AG04450 (cell line): ENCODE measurements around the gene TWNK. TPM values are rescaled to one million over a fixed set of nuclear protein-coding genes. Genes with fewer than 3 reads are reported as not detected.

Source experiments
- CTCF ChIA-PET: fragments of 300-600, 350-600 bp; formaldehyde crosslinking; extraction: SDS; loops from one replicate; lab custom pipeline; 2022; ENCODE audit warnings: antibody characterized with exemption, inconsistent platforms; lab: Charles Lee
- POLR2A ChIA-PET: fragments of 350-600 bp; formaldehyde crosslinking; extraction: SDS; loops from one replicate; lab custom pipeline; 2021; ENCODE audit warnings: antibody characterized with exemption, inconsistent platforms; lab: Yijun Ruan, JAX
- DNase-seq: peaks from one replicate; pipeline ENCODE4 v3.0.0-alpha.2; 2011; ENCODE audit warnings: low read depth, low spot score
- H3K27ac ChIP-seq: one replicate; pipeline ENCODE4 v1.5.1; 2012; ENCODE audit warnings: low read depth, low read length, control low read depth
- H3K27me3 ChIP-seq: one replicate; pipeline ENCODE4 v1.6.0; 2012; ENCODE audit warnings: low read length; ENCODE audit not compliant: control insufficient read depth, insufficient read depth
- H3K4me3 ChIP-seq: 2 replicates; pipeline ENCODE4 v1.5.1; 2011; ENCODE audit warnings: mild to moderate bottlenecking, low read depth, low read length, control low read depth
- H3K9me3 ChIP-seq: 2 replicates; pipeline ENCODE4 v1.5.1; 2012; ENCODE audit warnings: low read length; ENCODE audit not compliant: control insufficient read depth, insufficient read depth
- polyA minus RNA-seq: library from RNA; depleted of rRNA, polyadenylated mRNA; stranded (reverse); fragments of >200 nt; gene quantifications from 2 replicates; pipeline ENCODE4 v1.2.3, GENCODE V29; 2011; rRNA and poly(A)+ RNA removed
- polyA plus RNA-seq: library from polyadenylated mRNA; depleted of rRNA; stranded (reverse); fragments of >200 nt; gene quantifications from 2 replicates; pipeline ENCODE4 v1.2.3, GENCODE V29; 2011; rRNA removed
- TF ChIP-seq, protein P1 (sequence below): IDR thresholded peaks from 2 replicates; pipeline ENCODE4 v1.5.1; 2011; ENCODE audit warnings: low read depth, low read length, control low read depth, inconsistent platforms

Gene TWNK
- polyA plus RNA-seq (4.3 and 6.9 TPM in 2 replicates), polyA minus RNA-seq (5.5 and 7.8 TPM in 2 replicates)

DNA sequence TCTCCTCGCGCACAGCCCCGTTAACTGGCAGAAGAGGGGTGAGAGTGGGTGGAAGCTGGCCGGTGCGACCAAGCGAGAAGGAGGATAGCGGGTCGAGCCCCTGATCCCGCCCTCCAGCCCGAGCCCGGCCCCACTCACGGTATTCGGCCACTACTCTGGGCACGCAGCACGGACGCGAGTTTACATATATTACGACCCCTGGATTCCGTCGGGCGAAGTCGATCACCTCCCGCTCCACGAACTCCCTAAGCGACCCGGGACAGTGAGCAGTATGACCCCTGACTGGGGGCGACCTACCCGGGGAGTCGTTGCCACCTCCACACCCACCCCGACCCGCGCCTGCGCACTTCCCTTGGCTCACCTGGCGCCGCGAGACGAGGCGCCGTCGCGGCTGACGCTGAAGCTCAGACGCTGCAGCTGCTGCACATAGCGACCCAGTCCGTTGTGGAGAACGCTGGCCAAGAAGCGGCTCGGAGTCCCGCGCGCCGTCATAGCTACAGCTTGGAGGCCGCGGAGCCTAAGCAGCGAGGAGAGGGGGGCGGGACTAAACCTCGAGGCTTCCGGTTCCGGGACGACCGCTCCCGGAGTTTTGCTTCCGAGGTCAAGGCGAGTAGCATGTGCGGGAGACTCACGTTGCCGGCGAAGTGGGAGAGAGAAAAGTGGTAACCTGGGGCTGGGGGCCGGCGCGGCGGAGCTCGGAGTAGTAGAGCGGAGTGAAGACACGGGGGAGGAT lies at the start of gene TWNK, which contains the start of gene MRPL43:
Gene TWNK, plus strand, starts transcription at position 592 of the 733 bp plus-strand sequence. CDS start 668 bp downstream, outside the sequence.
Gene MRPL43, minus strand, starts transcription at position 546 of the 733 bp plus-strand sequence. Its CDS starts 54 bp downstream, at position 492.
- ChIA-PET CTCF (interaction anchor here (1.1 to 5.7 kb wide), 4 partner anchors 10 to 33 kb away, joined by 5 to 24 read pairs (median 7); partner anchors contain the start of gene SEMA4G), POLR2A (no interaction called here)
- no peak for DNase-seq
- H3K27ac ChIP-seq: peak within 1 kb of the TSS; percentile 39
- no peaks in the 10 kb centered on the region; the same call in 1 of the 2 replicates for H3K9me3 ChIP-seq
- TF ChIP-seq, protein P1, sequence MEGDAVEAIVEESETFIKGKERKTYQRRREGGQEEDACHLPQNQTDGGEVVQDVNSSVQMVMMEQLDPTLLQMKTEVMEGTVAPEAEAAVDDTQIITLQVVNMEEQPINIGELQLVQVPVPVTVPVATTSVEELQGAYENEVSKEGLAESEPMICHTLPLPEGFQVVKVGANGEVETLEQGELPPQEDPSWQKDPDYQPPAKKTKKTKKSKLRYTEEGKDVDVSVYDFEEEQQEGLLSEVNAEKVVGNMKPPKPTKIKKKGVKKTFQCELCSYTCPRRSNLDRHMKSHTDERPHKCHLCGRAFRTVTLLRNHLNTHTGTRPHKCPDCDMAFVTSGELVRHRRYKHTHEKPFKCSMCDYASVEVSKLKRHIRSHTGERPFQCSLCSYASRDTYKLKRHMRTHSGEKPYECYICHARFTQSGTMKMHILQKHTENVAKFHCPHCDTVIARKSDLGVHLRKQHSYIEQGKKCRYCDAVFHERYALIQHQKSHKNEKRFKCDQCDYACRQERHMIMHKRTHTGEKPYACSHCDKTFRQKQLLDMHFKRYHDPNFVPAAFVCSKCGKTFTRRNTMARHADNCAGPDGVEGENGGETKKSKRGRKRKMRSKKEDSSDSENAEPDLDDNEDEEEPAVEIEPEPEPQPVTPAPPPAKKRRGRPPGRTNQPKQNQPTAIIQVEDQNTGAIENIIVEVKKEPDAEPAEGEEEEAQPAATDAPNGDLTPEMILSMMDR: no peak
- no peaks in the 10 kb centered on the region for H3K27me3 ChIP-seq
- peak within 1 kb of the TSS; percentile 97 for H3K4me3 ChIP-seq

DNA sequence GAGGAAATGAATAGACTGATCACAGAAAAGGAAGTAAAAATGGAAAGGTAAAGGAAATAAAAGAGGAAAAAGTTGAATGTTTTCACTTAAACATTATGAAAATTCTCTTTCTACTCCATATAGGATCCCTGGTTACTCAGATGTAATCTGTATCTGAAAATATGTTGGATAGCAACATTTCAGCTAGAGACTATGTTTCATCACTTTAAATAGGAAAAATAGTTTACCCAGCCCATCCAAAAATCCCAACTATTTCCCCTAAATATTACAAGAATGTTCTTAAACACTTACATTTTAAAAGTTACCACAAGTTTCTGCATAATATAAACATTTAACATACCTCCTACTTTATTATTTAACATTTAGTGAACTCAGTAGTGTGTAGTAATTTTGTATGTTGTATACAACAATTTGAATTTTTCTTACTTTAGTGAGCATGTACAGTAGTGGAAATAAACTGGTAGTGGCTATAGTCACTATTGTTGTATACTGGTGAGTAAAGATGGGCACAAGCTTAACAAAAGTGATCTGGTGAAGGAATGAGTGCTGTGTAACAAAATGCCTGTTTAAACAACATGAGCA lies 47.5 kb upstream of the TWNK start:
- POLR2A ChIA-PET: interaction anchor here (0.7 to 1.3 kb wide), 2 partner anchors 26 to 99 kb away, joined by 3 read pairs; no protein-coding TSS in a partner anchor
- DNase-seq: peak; percentile 16

DNA sequence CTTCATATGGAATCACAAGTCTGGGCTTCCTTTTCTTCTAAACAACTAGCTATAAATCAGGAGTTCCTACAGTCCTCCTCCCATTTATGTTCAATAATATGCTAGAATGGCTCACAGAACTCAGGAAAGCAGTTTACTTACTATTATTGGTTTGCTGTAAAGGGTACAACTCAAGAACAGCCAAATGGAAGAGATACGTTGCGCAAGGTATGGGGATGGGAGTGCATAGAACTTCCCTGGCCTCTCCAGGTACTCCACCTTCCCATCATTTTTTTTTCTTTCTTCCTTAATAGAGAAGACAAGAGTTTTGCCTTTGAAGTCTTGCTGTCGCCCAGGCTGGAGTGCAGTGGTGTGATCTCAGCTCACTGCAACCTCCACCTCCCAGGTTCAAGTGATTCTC lies 45.1 kb upstream of the TWNK start:
- TF ChIP-seq, protein P1: no peak
- Histone ChIP-seq H3K27me3 (no peaks in the 10 kb centered on the region), H3K27ac (no peak overlapping the region), H3K4me3 (no peak overlapping the region), H3K9me3 (no peaks in the 10 kb centered on the region)
- ChIA-PET CTCF (interaction anchor here (0.9 to 1.2 kb wide), 2 partner anchors 11 to 108 kb away, joined by 3 read pairs; no protein-coding TSS in a partner anchor), POLR2A (no interaction called here)
- no peak for DNase-seq

More for the DNA sequence above, 47.5 kb upstream of the TWNK start:
- Histone ChIP-seq H3K27me3 (no peaks in the 10 kb centered on the region), H3K9me3 (no peaks in the 10 kb centered on the region), H3K4me3 (no peak overlapping the region), H3K27ac (peak overlapping the region; percentile 55)
- CTCF ChIA-PET: no interaction called here
- TF ChIP-seq, protein P1: no peak

DNA sequence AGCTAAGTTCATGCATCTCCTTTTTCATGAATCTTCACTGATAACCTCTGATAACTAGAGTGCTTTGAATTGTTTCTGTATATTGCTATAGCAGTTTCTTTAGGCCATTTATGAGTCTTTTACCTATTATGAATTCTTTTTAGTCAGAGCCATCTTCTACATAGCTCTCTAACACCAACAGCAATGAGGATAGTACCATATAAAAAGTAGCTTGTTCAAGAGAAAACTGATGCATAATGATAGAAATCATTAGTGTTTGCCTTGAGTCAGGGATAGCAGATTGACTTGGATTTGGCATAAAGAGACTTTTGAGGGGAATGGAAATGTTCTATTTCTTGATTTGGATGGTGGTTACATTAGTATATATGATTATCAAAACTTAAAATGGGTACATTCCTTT lies 43.8 kb upstream of the TWNK start:
- TF ChIP-seq, protein P1: no peak
- CTCF ChIA-PET: interaction anchor here (0.8 to 1.5 kb wide), 2 partner anchors 13 to 72 kb away, joined by 3 read pairs; no protein-coding TSS in a partner anchor
- Histone ChIP-seq H3K27ac (no peak overlapping the region), H3K9me3 (no peaks in the 10 kb centered on the region), H3K27me3 (no peaks in the 10 kb centered on the region), H3K4me3 (no peak overlapping the region)
- POLR2A ChIA-PET: no interaction called here
- DNase-seq: no peak
